DND-41 (cell line): ENCODE data around the gene TAF8.

Experiments
- ATAC-seq: fragments of 200-7000 bp; cut with Tn5 transposase; 3 replicates; pipeline ENCODE4 v1.9.1; 2021; ENCODE audit warnings: low read depth; ENCODE audit not compliant: insufficient read depth
- DNase-seq: peaks from one replicate; pipeline ENCODE4 v3.0.0-alpha.2; 2020
- H2AFZ ChIP-seq: 2 replicates; pipeline ENCODE4 v1.6.0; 2012; ENCODE audit warnings: low read depth, low read length
- H3K27ac ChIP-seq: 2 replicates; pipeline ENCODE4 v1.5.1; 2012; ENCODE audit warnings: low read length, inconsistent platforms
- H3K27me3 ChIP-seq: fragments of 200-600 bp; sonication (generic); 2 replicates; pipeline ENCODE4 v1.6.0; 2012; ENCODE audit warnings: low read length, mild to moderate bottlenecking, inconsistent platforms; ENCODE audit not compliant: insufficient read depth, poor library complexity
- H3K36me3 ChIP-seq: 2 replicates; pipeline ENCODE4 v1.5.1; 2012; ENCODE audit warnings: low read length, inconsistent platforms; ENCODE audit not compliant: insufficient read depth
- H3K4me1 ChIP-seq: 2 replicates; pipeline ENCODE4 v1.5.1; 2012; ENCODE audit warnings: mild to moderate bottlenecking, low read length; ENCODE audit not compliant: insufficient read depth
- H3K4me2 ChIP-seq: 2 replicates; pipeline ENCODE4 v1.6.0; 2012; ENCODE audit warnings: mild to moderate bottlenecking, moderate library complexity, low read length, inconsistent platforms; ENCODE audit not compliant: insufficient read depth
- H3K4me3 ChIP-seq, 2 experiments: fragments of 200-600 bp in 1 of 2; shearing (Covaris generic) in 1 of 2; 2 replicates each; pipeline ENCODE4 v1.5.1; 2012 to 2016; ENCODE audit warnings: inconsistent platforms in 2 of 2, low read length in 2 of 2, mild to moderate bottlenecking in 2 of 2, low read depth in 1 of 2, moderate library complexity in 1 of 2
- H3K79me2 ChIP-seq: 2 replicates; pipeline ENCODE4 v1.6.0; 2012; ENCODE audit warnings: low read length, inconsistent platforms; ENCODE audit not compliant: insufficient read depth
- H3K9ac ChIP-seq: 2 replicates; pipeline ENCODE4 v1.6.0; 2012; ENCODE audit warnings: low read depth, mild to moderate bottlenecking, inconsistent platforms, low read length, moderate library complexity
- H3K9me3 ChIP-seq: 2 replicates; pipeline ENCODE4 v1.5.1; 2012; ENCODE audit warnings: low read length, moderate library complexity, mild to moderate bottlenecking, inconsistent platforms; ENCODE audit not compliant: insufficient read depth, severe bottlenecking
- H4K20me1 ChIP-seq: 2 replicates; pipeline ENCODE4 v1.6.0; 2012; ENCODE audit warnings: low read length; ENCODE audit not compliant: insufficient read depth
- EZH2 ChIP-seq: IDR thresholded peaks from 3 replicates; pipeline ENCODE4 v1.6.1; 2012; ENCODE audit warnings: borderline replicate concordance, low read depth, mild to moderate bottlenecking, moderate library complexity, low read length, inconsistent platforms; ENCODE audit not compliant: severe bottlenecking
- TF ChIP-seq, protein P1 (sequence below): IDR thresholded peaks from 2 replicates; pipeline ENCODE4 v1.5.1; 2012; ENCODE audit warnings: borderline replicate concordance, low read length, moderate library complexity, mild to moderate bottlenecking; ENCODE audit not compliant: poor library complexity, severe bottlenecking; ENCODE audit errors: extremely low read depth

The TAF8 gene

GRCh38 chr6:42049116-42049809 lies 1.1 kb upstream of the TAF8 start:
- Histone ChIP-seq H3K9me3 (no peaks in the 10 kb centered on the region), H3K4me3 (peak overlapping the region; percentile 53 to 88; a peak in 3 of 4 replicates), H3K9ac (peak overlapping the region; percentile 76), H4K20me1 (peaks cover 3% of the 10 kb centered on the region), H3K4me2 (peak overlapping the region; percentile 87), H3K79me2 (peaks cover 69% of the 10 kb centered on the region), H3K27me3 (no peaks in the 10 kb centered on the region), H3K27ac (peak overlapping the region; percentile 67), H2AFZ (peak overlapping the region; percentile 68; the same call in 1 of the 2 replicates), H3K4me1 (peaks cover 86% of the 10 kb centered on the region), H3K36me3 (peaks cover 26% of the 10 kb centered on the region)
- no peak for DNase-seq
- TF ChIP-seq, protein P1, sequence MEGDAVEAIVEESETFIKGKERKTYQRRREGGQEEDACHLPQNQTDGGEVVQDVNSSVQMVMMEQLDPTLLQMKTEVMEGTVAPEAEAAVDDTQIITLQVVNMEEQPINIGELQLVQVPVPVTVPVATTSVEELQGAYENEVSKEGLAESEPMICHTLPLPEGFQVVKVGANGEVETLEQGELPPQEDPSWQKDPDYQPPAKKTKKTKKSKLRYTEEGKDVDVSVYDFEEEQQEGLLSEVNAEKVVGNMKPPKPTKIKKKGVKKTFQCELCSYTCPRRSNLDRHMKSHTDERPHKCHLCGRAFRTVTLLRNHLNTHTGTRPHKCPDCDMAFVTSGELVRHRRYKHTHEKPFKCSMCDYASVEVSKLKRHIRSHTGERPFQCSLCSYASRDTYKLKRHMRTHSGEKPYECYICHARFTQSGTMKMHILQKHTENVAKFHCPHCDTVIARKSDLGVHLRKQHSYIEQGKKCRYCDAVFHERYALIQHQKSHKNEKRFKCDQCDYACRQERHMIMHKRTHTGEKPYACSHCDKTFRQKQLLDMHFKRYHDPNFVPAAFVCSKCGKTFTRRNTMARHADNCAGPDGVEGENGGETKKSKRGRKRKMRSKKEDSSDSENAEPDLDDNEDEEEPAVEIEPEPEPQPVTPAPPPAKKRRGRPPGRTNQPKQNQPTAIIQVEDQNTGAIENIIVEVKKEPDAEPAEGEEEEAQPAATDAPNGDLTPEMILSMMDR = peak; percentile 32
- TF ChIP-seq EZH2 = no peak
- ATAC-seq = no peak

DNA sequence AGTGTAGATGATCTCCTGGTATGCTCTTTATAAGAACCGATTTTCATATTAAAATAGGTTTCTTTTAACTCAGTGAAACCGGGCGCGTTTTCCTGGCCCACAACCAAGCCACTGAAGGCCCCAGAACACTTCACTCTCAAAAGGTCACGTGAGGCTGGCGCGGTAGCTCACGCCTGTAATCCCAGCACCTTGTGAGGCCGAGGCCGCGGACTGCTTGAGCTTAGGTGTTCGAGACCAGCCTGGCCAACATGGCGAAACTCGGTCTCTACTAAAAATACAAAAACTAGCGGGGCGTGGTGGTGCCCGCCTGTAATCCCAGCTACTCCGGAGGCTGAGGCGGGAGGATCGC lies 402 bp upstream of the TAF8 start:
- Histone ChIP-seq H3K9ac (peak overlapping the region; percentile 76), H3K9me3 (no peaks in the 10 kb centered on the region), H3K4me1 (peaks cover 80% of the 10 kb centered on the region), H3K27me3 (no peaks in the 10 kb centered on the region), H3K4me2 (peak overlapping the region; percentile 87), H3K79me2 (peaks cover 69% of the 10 kb centered on the region), H2AFZ (peak overlapping the region; percentile 26; the same call in 1 of the 2 replicates), H3K27ac (peak overlapping the region; percentile 99), H4K20me1 (peaks cover 3% of the 10 kb centered on the region), H3K36me3 (peaks cover 31% of the 10 kb centered on the region), H3K4me3 (peak overlapping the region in 1 of 2 experiments; percentile 85; a peak in 2 of 4 replicates)
- TF ChIP-seq EZH2 = no peak
- TF ChIP-seq, protein P1 = no peak
- DNase-seq (no peak), ATAC-seq (no peak)

DNA sequence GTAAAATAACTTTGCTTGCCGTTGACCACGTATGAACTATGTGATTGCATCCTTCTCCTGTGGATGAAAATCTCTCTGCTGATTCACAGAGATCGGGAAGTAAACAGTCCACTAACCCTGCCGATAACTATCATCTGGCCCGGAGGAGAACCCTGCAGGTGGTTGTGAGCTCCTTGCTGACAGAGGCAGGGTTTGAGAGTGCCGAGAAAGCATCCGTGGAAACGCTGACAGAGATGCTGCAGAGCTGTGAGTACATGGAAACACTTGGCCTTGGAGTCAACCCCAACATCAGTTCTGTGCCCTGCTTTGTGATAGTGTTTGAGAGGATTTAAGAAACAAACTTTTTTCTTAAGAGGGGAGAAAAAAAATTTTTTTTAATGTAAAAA lies 937 bp downstream of the TAF8 start:
- Histone ChIP-seq H3K9ac (peak overlapping the region; percentile 76), H3K79me2 (peaks cover 61% of the 10 kb centered on the region), H2AFZ (peak overlapping the region; percentile 82; the same call in 1 of the 2 replicates), H3K27me3 (no peaks in the 10 kb centered on the region), H3K4me3 (peak overlapping the region; percentile 81 to 85), H3K9me3 (no peaks in the 10 kb centered on the region), H3K4me1 (peaks cover 66% of the 10 kb centered on the region), H4K20me1 (peaks cover 3% of the 10 kb centered on the region), H3K27ac (peak overlapping the region; percentile 99), H3K36me3 (peaks cover 45% of the 10 kb centered on the region), H3K4me2 (peak overlapping the region; percentile 87)
- DNase-seq (no peak), ATAC-seq (no peak)
- TF ChIP-seq, protein P1 = no peak
- no peak for TF ChIP-seq EZH2
